Heart left ventricle (tissue), 16 donors: Measurements from ENCODE around the gene LLGL2. TPM values are rescaled to one million over a fixed set of nuclear protein-coding genes. Genes with fewer than 3 reads are reported as not detected.

ENCODE experiments used
- ATAC-seq, 4 donors: fragments of 200-7000 bp; cut with Tn5 transposase; one replicate each; pipeline ENCODE4 v1.9.1; 2020 to 2022; ENCODE audit warnings: moderate library complexity in 4 of 4, mild to moderate bottlenecking in 3 of 4, moderate number of reproducible peaks in 1 of 4
- DNase-seq, 5 donors: peaks; one replicate each; pipeline ENCODE4 v3.0.0-alpha.2; 2020
- H3K27ac ChIP-seq, 12 donors: fragments of 200-600 bp; sonication (generic) in 4 of 12; one replicate each; pipeline versions ENCODE4 v1.5.0 to v1.8.0; 2016 to 2022; ENCODE audit warnings: mild to moderate bottlenecking in 2 of 12
- H3K27me3 ChIP-seq, 9 donors: fragments of 200-600 bp; sonication (generic) in 2 of 9; one replicate each; pipeline versions ENCODE4 v1.5.1 to v1.8.0; 2016 to 2022; ENCODE audit warnings: mild to moderate bottlenecking in 3 of 9
- H3K36me3 ChIP-seq, 9 donors: fragments of 200-600 bp; sonication (generic) in 2 of 9; one replicate each; pipeline versions ENCODE4 v1.5.0 to v1.8.0; 2018 to 2022; ENCODE audit warnings: mild to moderate bottlenecking in 2 of 9
- H3K4me1 ChIP-seq, 12 donors: fragments of 200-600 bp; sonication (generic) in 4 of 12; one replicate each; pipeline versions ENCODE4 v1.5.0 to v1.8.0; 2016 to 2022; ENCODE audit warnings: mild to moderate bottlenecking in 3 of 12
- H3K4me3 ChIP-seq, 12 donors: fragments of 200-600 bp; sonication (generic) in 4 of 12; one replicate each; pipeline versions ENCODE4 v1.5.0 to v1.8.0; 2017 to 2022; ENCODE audit warnings: mild to moderate bottlenecking in 9 of 12, moderate library complexity in 4 of 12
- H3K9me3 ChIP-seq, 12 donors: fragments of 200-600 bp; sonication (generic) in 4 of 12; one replicate each; pipeline versions ENCODE4 v1.5.0 to v1.8.0; 2016 to 2022; ENCODE audit warnings: mild to moderate bottlenecking in 1 of 12
- POLR2A ChIP-seq, 2 donors: fragments of 450-650 bp; IDR thresholded peaks; one replicate each; pipeline ENCODE4 v1.6.1; 2017; ENCODE audit warnings: antibody characterized with exemption in 2 of 2, mild to moderate bottlenecking in 2 of 2, moderate library complexity in 2 of 2
- WGBS, 4 donors: extraction: QIAGEN DNeasy Blood & Tissue Kit in 2 of 4; methylation state at CpG; one replicate each; pipeline versions ENCODE4 v1.1.5 to v1.1.7; 2013 to 2018; 5-methylcytosine and 5-hydroxymethylcytosine counted together
- intact Hi-C, 10 donors: fragments of 100-400 bp; cut with DNase I; formaldehyde crosslinking; loops; one replicate each; pipeline versions ENCODE4 v1.11.1 to v1.14.2; 2022
- polyA plus RNA-seq, 2 donors: library from polyadenylated mRNA; stranded (reverse); fragments of 200-250 nt; gene quantifications; one replicate each; pipeline ENCODE4 v1.2.3, GENCODE V29; 2013
- total RNA-seq, 9 donors: library from RNA; depleted of rRNA in 2 of 9; stranded (reverse); fragments of >200 nt in 2 of 9; fragmentation: NEBNext Ultra II Directional in 3 of 9; extraction: Animal tissue kit (Norgen Biotek cat#: 25700) in 3 of 9; gene quantifications; one replicate each; pipeline versions ENCODE4 v1.1.0 to v1.2.4, GENCODE V29; 2016 to 2023
- TF ChIP-seq, protein P1 (sequence below), 12 donors: fragments of 200-600 bp; sonication (generic) in 4 of 12; IDR thresholded peaks; one replicate each; pipeline versions ENCODE4 v1.5.0 to v1.8.0; 2018 to 2022; ENCODE audit warnings: antibody characterized with exemption in 12 of 12, mild to moderate bottlenecking in 5 of 12
- donor health status: ischemic (EF 13 %, LVEDD 7.1; RV severe dilation, severe dysfunction).
- donor health status: healthy with polysubstance abuse.
- donor health status: DM: no; HTN: yes; CAD: no.
- donor health status: DM: no; HTN: no; CAD: no.
- donor health status: ischemic (EF 25% LVEDD 6.9; RV normal size, moderate dysfunction).
- donor health status: ischemic (EF 25% LVEDD 5.7; RV mildly dilated, moderate dysfunction).
- donor health status: healthy.
- donor health status: DM: yes; HTN: yes; CAD: no.
- donor health status: ischemic (EF 35%, LVEDD 5.7; RV mildly dilated, moderate dysfunction).
- donor health status: nonischemic (EF 11% LVEDD 7.7; RV severe dilation, severe dysfunction).
- donor health status: DM: yes; HTN: yes; CAD: no.
- donor health status: PGD.
- donor health status: ischemic (EF 29% LVEDD 5.4; RV normal size, mild dysfunction).
- donor health status: nonischemic (EF 23%, LVEDD 6.1; RV moderate dilation, normal function).

The LLGL2 gene
- total and polyA plus RNA-seq, 11 donors, result 1.8 to 8.1 (median 3.6) TPM

- ATAC-seq, result peak in 1 of 4 donors; percentile 10
- Histone ChIP-seq H3K4me1 (peaks cover 0 to 6% (median 0%) of the 10 kb centered on the region in 12 donors), H3K27me3 (no peaks in the 10 kb centered on the region), H3K9me3 (no peaks in the 10 kb centered on the region), H3K36me3 (peaks cover 0 to 13% (median 0%) of the 10 kb centered on the region in 9 donors), H3K4me3 (no peak overlapping the region), H3K27ac (no peak overlapping the region)
- peak in 1 of 5 donors; percentile 15 for DNase-seq
- TF ChIP-seq, protein P1, sequence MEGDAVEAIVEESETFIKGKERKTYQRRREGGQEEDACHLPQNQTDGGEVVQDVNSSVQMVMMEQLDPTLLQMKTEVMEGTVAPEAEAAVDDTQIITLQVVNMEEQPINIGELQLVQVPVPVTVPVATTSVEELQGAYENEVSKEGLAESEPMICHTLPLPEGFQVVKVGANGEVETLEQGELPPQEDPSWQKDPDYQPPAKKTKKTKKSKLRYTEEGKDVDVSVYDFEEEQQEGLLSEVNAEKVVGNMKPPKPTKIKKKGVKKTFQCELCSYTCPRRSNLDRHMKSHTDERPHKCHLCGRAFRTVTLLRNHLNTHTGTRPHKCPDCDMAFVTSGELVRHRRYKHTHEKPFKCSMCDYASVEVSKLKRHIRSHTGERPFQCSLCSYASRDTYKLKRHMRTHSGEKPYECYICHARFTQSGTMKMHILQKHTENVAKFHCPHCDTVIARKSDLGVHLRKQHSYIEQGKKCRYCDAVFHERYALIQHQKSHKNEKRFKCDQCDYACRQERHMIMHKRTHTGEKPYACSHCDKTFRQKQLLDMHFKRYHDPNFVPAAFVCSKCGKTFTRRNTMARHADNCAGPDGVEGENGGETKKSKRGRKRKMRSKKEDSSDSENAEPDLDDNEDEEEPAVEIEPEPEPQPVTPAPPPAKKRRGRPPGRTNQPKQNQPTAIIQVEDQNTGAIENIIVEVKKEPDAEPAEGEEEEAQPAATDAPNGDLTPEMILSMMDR (IDR thresholded peaks at IDR 0.05), result no peak
- no peak for TF ChIP-seq POLR2A (IDR thresholded peaks at IDR 0.05)
- intact Hi-C loops, result no loop called here
- whole genome bisulfite sequencing, 4 donors, result 94 to 99% (median 94%) methylated on average over 9 to 12 of the region's 12 CpGs
Observed at GRCh38 chr17:75602644-75603043, 77.1 kb downstream of the LLGL2 start.

GRCh38 chr17:75603123-75603522 lies 77.6 kb downstream of the LLGL2 start:
- intact Hi-C loops, result no loop called here
- Histone ChIP-seq H3K27ac (no peak overlapping the region), H3K4me1 (peaks cover 0 to 6% (median 0%) of the 10 kb centered on the region in 12 donors), H3K27me3 (no peaks in the 10 kb centered on the region), H3K9me3 (no peaks in the 10 kb centered on the region), H3K36me3 (peaks cover 0 to 13% (median 0%) of the 10 kb centered on the region in 9 donors), H3K4me3 (no peak overlapping the region)
- TF ChIP-seq, protein P1 (IDR thresholded peaks at IDR 0.05), result no peak
- no peak for TF ChIP-seq POLR2A (IDR thresholded peaks at IDR 0.05)
- WGBS, 4 donors, result 84 to 92% (median 89%) methylated on average over 9 of the region's 9 CpGs
- DNase-seq (no peak), ATAC-seq (peak in 1 of 4 donors; percentile 23)

GRCh38 chr17:75604034-75604695 lies 78.7 kb downstream of the LLGL2 start:
- peak in 2 of 4 donors; percentile 45 to 47 for ATAC-seq
- WGBS, 4 donors, result 76 to 84% (median 78%) methylated on average over 9 to 12 of the region's 12 CpGs

GRCh38 chr17:75605790-75606189 lies 80.3 kb downstream of the LLGL2 start:
- TF ChIP-seq, protein P1 (IDR thresholded peaks at IDR 0.05), result no peak
- no peak for TF ChIP-seq POLR2A (IDR thresholded peaks at IDR 0.05)
- DNase-seq, result peak in 1 of 5 donors; percentile 16
- H3K27me3 ChIP-seq, result no peaks in the 10 kb centered on the region
- peaks cover 0 to 6% (median 0%) of the 10 kb centered on the region in 12 donors for H3K4me1 ChIP-seq
- intact Hi-C loops, result no loop called here
- ATAC-seq, result no peak
- H3K36me3 ChIP-seq, result peaks cover 0 to 17% (median 0%) of the 10 kb centered on the region in 9 donors
- H3K4me3 ChIP-seq, result no peak overlapping the region
- no peak overlapping the region for H3K27ac ChIP-seq
- no peaks in the 10 kb centered on the region for H3K9me3 ChIP-seq
- 87 to 97% (median 89%) methylated on average over 6 to 16 of the region's 16 CpGs for WGBS, 4 donors

More at GRCh38 chr17:75604034-75604695, 78.7 kb downstream of the LLGL2 start:
- Histone ChIP-seq H3K9me3 (no peaks in the 10 kb centered on the region), H3K4me1 (peaks cover 0 to 6% (median 0%) of the 10 kb centered on the region in 12 donors), H3K36me3 (peaks cover 0 to 13% (median 0%) of the 10 kb centered on the region in 9 donors), H3K27ac (no peak overlapping the region), H3K4me3 (no peak overlapping the region), H3K27me3 (no peaks in the 10 kb centered on the region)
- intact Hi-C loops, result no loop called here
- DNase-seq, result peak in 1 of 5 donors; percentile 22
- no peak for TF ChIP-seq POLR2A (IDR thresholded peaks at IDR 0.05)
- TF ChIP-seq, protein P1 (IDR thresholded peaks at IDR 0.05), result no peak
